ENCODE measurements around the gene SNX6. TPM values are rescaled to one million over a fixed set of nuclear protein-coding genes. Genes with fewer than 3 reads are reported as not detected.
A peak's percentile ranks its signal among the peaks of the same experiment; 100 is the strongest.

SNX6 gene
- total RNA-seq, 2 experiments from 2014 or later: 78.3 to 81.8 TPM

DNA sequence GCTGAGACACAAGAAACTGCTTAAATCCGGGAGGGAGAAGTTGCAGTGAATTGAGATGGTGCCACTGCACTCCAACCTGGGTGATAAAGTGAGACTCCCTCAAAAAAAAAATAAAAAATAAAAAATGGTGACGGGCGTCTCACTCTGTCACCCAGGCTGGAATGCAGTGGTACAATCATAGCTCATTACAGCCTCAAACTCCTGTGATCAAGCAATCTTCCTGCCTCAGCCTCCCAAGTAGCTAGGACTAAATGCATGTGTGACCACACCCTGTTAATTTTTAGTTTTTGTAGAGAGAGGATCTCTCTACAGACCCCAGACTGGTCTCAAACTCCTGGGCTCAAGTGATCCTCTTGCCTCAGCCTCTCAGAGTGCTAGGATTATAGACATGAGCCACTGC is 9.1 kb downstream of the SNX6 start:
- no peak for ATAC-seq (ENCODE audit: low read depth)
- Mint-ChIP-seq H3K27me3 (no peaks in the 10 kb centered on the region), H3K4me1 (peaks cover 29% of the 10 kb centered on the region), H3K9me3 (no peaks in the 10 kb centered on the region), H3K27ac (no peak overlapping the region), H3K36me3 (peaks cover 32% of the 10 kb centered on the region), H3K4me3 (no peak overlapping the region)
- no peak for DNase-seq
- POLR2A ChIA-PET: interaction anchor here (0.5 to 0.8 kb wide), 2 partner anchors 10 to 204 kb away, joined by 3 to 6 read pairs; no protein-coding TSS in a partner anchor

DNA sequence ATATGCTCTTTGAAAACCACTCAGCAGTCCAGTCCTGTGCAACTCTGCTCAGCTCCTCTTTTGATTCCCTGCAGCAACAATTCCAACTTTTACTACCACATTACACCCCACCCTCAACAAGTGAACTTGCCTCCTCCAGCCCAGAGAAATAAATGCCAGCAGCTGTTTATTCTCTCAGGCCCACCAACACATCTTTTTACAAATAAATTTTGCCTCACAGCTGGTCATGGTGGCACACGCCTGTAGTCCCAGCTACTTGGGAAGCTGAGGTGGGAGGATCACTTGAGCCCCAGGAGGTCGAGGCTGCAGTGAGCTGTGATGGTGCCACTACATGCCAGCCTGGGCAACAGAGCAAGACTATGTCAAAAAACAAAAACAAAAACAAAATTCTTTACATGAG is 9.8 kb downstream of the SNX6 start:
- H3K4me1 Mint-ChIP-seq: peaks cover 32% of the 10 kb centered on the region
- ATAC-seq (ENCODE audit: low read depth) (no peak), DNase-seq (no peak)
- no peak overlapping the region for H3K27ac Mint-ChIP-seq
- H3K9me3 Mint-ChIP-seq: no peaks in the 10 kb centered on the region
- POLR2A ChIA-PET: no interaction called here
- no peaks in the 10 kb centered on the region for H3K27me3 Mint-ChIP-seq
- peaks cover 34% of the 10 kb centered on the region for H3K36me3 Mint-ChIP-seq
- H3K4me3 Mint-ChIP-seq: no peak overlapping the region

DNA sequence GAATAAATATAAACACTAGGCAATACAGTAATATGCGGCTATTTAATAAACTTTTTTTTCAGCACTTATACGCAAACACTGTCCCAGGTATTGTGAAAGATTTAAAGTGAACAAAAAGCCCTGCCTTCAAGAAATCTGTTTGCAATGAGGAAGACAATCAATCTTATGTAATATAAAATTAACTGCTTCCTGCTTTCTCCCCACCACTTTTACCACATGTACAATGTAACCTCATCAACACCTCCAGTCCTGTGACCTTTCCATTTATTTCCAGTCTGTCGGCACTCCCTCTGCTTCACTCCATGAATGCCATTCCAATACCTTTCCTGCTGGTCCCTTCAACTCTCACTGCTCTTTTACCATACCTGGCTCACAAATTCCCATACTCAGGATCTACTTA is 10.5 kb downstream of the SNX6 start:
- no peaks in the 10 kb centered on the region for H3K27me3 Mint-ChIP-seq
- POLR2A ChIA-PET: no interaction called here
- H3K9me3 Mint-ChIP-seq: no peaks in the 10 kb centered on the region
- no peak overlapping the region for H3K4me3 Mint-ChIP-seq
- peaks cover 35% of the 10 kb centered on the region for H3K36me3 Mint-ChIP-seq
- H3K4me1 Mint-ChIP-seq: peaks cover 37% of the 10 kb centered on the region
- DNase-seq: no peak
- H3K27ac Mint-ChIP-seq: peak overlapping the region; percentile 41
- ATAC-seq (ENCODE audit: low read depth): no peak

- Mint-ChIP-seq H3K4me3 (no peak overlapping the region), H3K36me3 (peaks cover 26% of the 10 kb centered on the region), H3K4me1 (peaks cover 29% of the 10 kb centered on the region), H3K9me3 (no peaks in the 10 kb centered on the region), H3K27me3 (no peaks in the 10 kb centered on the region), H3K27ac (no peak overlapping the region)
- no peak for ATAC-seq (ENCODE audit: low read depth)
- DNase-seq: no peak
- POLR2A ChIA-PET: interaction anchor here (1.4 kb wide), 1 partner anchor 14 kb away, joined by 5 read pairs; the partner anchor contains the start of gene SNX6
These were observed 13.6 kb downstream of the SNX6 start for GRCh38 chr14:34616360-34616759.

GRCh38 chr14:34615507-34615906 is 14.4 kb downstream of the SNX6 start:
- DNase-seq (no peak), ATAC-seq (ENCODE audit: low read depth) (no peak)
- no peak overlapping the region for H3K27ac Mint-ChIP-seq
- H3K9me3 Mint-ChIP-seq: no peaks in the 10 kb centered on the region
- no peak overlapping the region for H3K4me3 Mint-ChIP-seq
- H3K36me3 Mint-ChIP-seq: peaks cover 22% of the 10 kb centered on the region
- peaks cover 24% of the 10 kb centered on the region for H3K4me1 Mint-ChIP-seq
- POLR2A ChIA-PET: interaction anchor here (1.4 kb wide), 1 partner anchor 15 kb away, joined by 5 read pairs; the partner anchor contains the start of gene SNX6
- no peaks in the 10 kb centered on the region for H3K27me3 Mint-ChIP-seq

DNA sequence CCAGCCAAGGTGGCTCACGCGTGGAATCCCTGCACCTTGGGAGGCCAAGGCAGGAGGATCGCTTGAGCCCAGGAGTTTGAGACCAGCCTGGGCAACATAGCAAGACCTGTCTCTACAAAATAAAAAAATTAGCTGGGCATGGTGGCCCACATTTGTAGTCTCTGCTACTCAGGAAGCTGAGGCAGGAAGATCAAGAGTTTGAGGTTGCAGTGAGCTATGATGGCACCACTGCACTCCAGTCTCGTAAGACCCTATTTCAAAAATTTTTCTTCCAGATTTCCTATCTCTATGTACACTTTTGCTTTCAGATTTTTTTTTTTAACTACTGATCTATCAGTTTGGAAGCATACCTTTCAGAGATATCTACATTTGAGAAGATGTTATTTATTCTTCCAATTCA is 15.3 kb downstream of the SNX6 start:
- DNase-seq (no peak), ATAC-seq (ENCODE audit: low read depth) (peak; percentile 63)
- Mint-ChIP-seq H3K27me3 (no peaks in the 10 kb centered on the region), H3K4me3 (no peak overlapping the region), H3K27ac (peak overlapping the region; percentile 46), H3K9me3 (no peaks in the 10 kb centered on the region), H3K36me3 (peaks cover 22% of the 10 kb centered on the region), H3K4me1 (peaks cover 18% of the 10 kb centered on the region)
- POLR2A ChIA-PET: interaction anchor here (1.5 kb wide), 1 partner anchor 12 kb away, joined by 4 read pairs; no protein-coding TSS in a partner anchor

- DNase-seq: no peak
- Mint-ChIP-seq H3K27me3 (no peaks in the 10 kb centered on the region), H3K4me3 (no peak overlapping the region), H3K9me3 (no peaks in the 10 kb centered on the region), H3K27ac (no peak overlapping the region), H3K36me3 (peaks cover 19% of the 10 kb centered on the region), H3K4me1 (peaks cover 8% of the 10 kb centered on the region)
- POLR2A ChIA-PET: no interaction called here
- no peak for ATAC-seq (ENCODE audit: low read depth)
These were observed 19.8 kb downstream of the SNX6 start for GRCh38 chr14:34610101-34610500.

GRCh38 chr14:34605461-34605860 is 24.5 kb downstream of the SNX6 start:
- H3K36me3 Mint-ChIP-seq: peaks cover 36% of the 10 kb centered on the region
- DNase-seq (no peak), ATAC-seq (ENCODE audit: low read depth) (no peak)
- no peak overlapping the region for H3K4me3 Mint-ChIP-seq
- H3K4me1 Mint-ChIP-seq: no peaks in the 10 kb centered on the region
- no peak overlapping the region for H3K27ac Mint-ChIP-seq
- POLR2A ChIA-PET: no interaction called here
- no peaks in the 10 kb centered on the region for H3K27me3 Mint-ChIP-seq
- no peaks in the 10 kb centered on the region for H3K9me3 Mint-ChIP-seq

GRCh38 chr14:34604995-34605394 is 25.0 kb downstream of the SNX6 start:
- ATAC-seq (ENCODE audit: low read depth) (no peak), DNase-seq (no peak)
- Mint-ChIP-seq H3K9me3 (no peaks in the 10 kb centered on the region), H3K27ac (no peak overlapping the region), H3K27me3 (no peaks in the 10 kb centered on the region), H3K4me3 (no peak overlapping the region), H3K36me3 (peaks cover 40% of the 10 kb centered on the region), H3K4me1 (no peaks in the 10 kb centered on the region)
- POLR2A ChIA-PET: no interaction called here

DNA sequence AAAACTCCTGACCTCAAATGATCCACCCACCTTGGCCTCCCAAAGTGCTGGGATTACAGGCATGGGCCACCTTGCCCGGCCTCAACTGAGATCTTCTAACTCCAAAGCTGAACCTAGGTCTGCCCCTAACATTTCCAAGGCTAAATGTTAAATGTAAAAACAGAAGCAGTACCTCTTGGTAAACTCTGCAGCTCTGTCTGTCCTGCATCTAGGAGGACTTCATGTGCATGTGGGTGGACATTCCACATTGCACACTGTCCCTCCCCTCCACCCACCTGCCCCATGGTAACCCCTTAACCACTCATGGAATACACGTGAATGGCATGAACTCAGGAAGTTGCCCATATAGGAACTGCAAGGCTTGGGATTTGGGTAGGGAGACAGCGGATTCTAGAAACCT is 33.1 kb downstream of the SNX6 start:
- Mint-ChIP-seq H3K36me3 (peaks cover 33% of the 10 kb centered on the region), H3K27me3 (no peaks in the 10 kb centered on the region), H3K9me3 (no peaks in the 10 kb centered on the region), H3K4me3 (no peak overlapping the region), H3K27ac (no peak overlapping the region), H3K4me1 (no peaks in the 10 kb centered on the region)
- no peak for DNase-seq
- POLR2A ChIA-PET: interaction anchor here (0.6 kb wide), 1 partner anchor 10 kb away, joined by 3 read pairs; no protein-coding TSS in a partner anchor
- ATAC-seq (ENCODE audit: low read depth): no peak

DNA sequence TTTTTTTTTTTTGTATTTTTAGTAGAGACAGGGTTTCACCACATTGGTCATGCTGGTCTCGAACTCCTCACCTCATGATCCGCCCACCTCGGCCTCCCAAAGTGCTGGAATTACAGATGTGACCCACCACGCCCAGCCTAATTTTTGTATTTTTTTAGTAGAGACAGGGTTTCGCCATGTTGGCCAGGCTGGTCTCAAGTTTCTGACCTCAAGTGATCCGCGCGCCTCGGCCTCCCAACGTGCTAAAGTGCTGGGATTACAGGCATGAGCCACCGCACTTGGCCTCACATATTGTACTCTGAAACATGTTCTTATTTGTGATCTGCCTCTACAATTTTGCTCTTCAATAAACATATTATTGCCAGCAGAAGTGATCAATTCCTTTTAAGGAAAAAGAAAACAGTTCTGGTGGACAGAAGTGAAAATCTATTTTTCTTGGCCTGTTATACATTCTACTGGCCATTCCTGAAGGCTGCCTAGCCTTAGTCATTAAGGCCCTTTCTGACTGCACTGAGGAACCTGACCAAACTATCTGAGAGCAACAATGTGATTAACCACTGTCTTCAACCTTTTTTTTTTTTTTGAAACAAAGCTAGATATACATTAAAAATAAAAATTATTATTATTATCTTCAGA is 36.1 kb downstream of the SNX6 start:
- peaks cover 5% of the 10 kb centered on the region for H3K4me1 Mint-ChIP-seq
- H3K27me3 Mint-ChIP-seq: no peaks in the 10 kb centered on the region
- no peaks in the 10 kb centered on the region for H3K9me3 Mint-ChIP-seq
- DNase-seq (no peak), ATAC-seq (ENCODE audit: low read depth) (no peak)
- H3K36me3 Mint-ChIP-seq: peaks cover 26% of the 10 kb centered on the region
- no peak overlapping the region for H3K27ac Mint-ChIP-seq
- POLR2A ChIA-PET: no interaction called here
- no peak overlapping the region for H3K4me3 Mint-ChIP-seq

DNA sequence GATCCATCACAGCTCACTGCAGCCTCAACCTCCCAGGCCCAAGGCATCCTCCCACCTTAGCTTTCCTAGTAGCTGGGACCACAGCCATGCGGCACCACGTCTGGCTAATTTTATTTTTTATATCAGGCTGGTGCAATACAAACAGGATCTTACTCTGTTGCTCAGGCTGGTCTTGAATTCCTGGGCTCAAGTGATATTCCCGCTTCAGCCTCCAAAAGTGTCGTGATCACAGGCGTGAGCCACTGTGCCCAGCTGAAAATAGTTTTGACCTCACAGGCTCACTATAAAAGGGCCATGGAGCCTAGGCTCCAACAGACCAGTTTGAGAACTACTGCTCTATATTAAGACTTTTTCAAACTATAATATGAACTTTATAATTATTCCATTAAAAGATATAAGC is 37.3 kb downstream of the SNX6 start:
- no peak for ATAC-seq (ENCODE audit: low read depth)
- Mint-ChIP-seq H3K27me3 (no peaks in the 10 kb centered on the region), H3K27ac (no peak overlapping the region), H3K4me3 (no peak overlapping the region), H3K9me3 (no peaks in the 10 kb centered on the region), H3K4me1 (peaks cover 7% of the 10 kb centered on the region), H3K36me3 (peaks cover 26% of the 10 kb centered on the region)
- POLR2A ChIA-PET: no interaction called here
- DNase-seq: no peak

GRCh38 chr14:34583525-34583924 is 46.4 kb downstream of the SNX6 start:
- Mint-ChIP-seq H3K27me3 (no peaks in the 10 kb centered on the region), H3K27ac (no peak overlapping the region)
- POLR2A ChIA-PET: no interaction called here

DNA sequence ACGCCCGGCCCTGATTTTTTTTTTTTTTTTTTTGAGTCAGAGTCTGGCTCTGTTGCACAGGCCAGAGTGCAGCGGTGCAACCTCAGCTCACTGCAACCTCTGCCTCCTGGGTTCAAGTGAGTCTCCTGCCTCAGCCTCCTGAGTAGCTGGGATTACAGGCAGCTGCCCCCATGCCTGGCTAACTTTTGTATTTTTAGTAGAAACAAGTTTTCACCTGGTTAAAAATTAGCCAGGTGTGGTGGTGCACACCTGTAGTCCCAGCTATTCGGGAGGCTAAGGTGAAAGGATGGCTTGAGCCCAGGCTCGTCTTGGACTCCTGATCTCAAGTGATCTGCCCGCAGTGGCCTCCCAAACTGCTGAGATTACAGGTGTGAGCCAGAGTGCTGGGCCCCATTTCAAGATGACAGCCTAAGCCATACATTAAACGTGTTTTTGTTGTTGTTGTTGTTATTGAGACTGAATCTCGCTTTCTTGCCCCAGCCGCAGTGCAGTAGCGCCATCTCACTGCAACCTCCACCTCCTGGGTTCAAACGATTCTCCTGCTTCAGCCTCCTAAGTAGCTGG is 47.7 kb downstream of the SNX6 start:
- H3K36me3 Mint-ChIP-seq: peaks cover 35% of the 10 kb centered on the region
- H3K4me1 Mint-ChIP-seq: peaks cover 1% of the 10 kb centered on the region

More at GRCh38 chr14:34583525-34583924, 46.4 kb downstream of the SNX6 start:
- no peak for DNase-seq
- no peak for ATAC-seq (ENCODE audit: low read depth)
- no peaks in the 10 kb centered on the region for H3K9me3 Mint-ChIP-seq
- peaks cover 3% of the 10 kb centered on the region for H3K4me1 Mint-ChIP-seq
- H3K36me3 Mint-ChIP-seq: peaks cover 31% of the 10 kb centered on the region
- H3K4me3 Mint-ChIP-seq: no peak overlapping the region

More for the DNA sequence above, 47.7 kb downstream of the SNX6 start:
- ATAC-seq (ENCODE audit: low read depth) (no peak), DNase-seq (no peak)
- no peak overlapping the region for H3K4me3 Mint-ChIP-seq
- no peaks in the 10 kb centered on the region for H3K27me3 Mint-ChIP-seq
- POLR2A ChIA-PET: no interaction called here
- no peak overlapping the region for H3K27ac Mint-ChIP-seq
- H3K9me3 Mint-ChIP-seq: no peaks in the 10 kb centered on the region

Measured in activated naive CD8-positive, alpha-beta T cell treated with anti-CD3 and anti-CD28 coated beads, Interleukin-2, amount 10 ng/mL, durations not matched to agents 7 days and 5 days (primary cell).